Caco-2 (cell line): ENCODE measurements around the gene RAPGEF1. TPM values are rescaled to one million over a fixed set of nuclear protein-coding genes. Genes with fewer than 3 reads are reported as not detected.

Experiments
- BruUV-seq: library from RNA; stranded (reverse); fragments of 400-500 nt; replicated peaks from 2 replicates; lab custom pipeline; 2021; lab: Mats Ljungman, UMichigan
- CTCF ChIA-PET: fragments of 300-600 bp; sonication (Branson Sonifier 250); formaldehyde crosslinking; loops from one replicate; lab custom pipeline; 2022; ENCODE audit warnings: antibody characterized with exemption; lab: Charles Lee
- POLR2A ChIA-PET: fragments of 300-600 bp; sonication (Branson Sonifier 250); formaldehyde crosslinking; loops from one replicate; lab custom pipeline; 2022; ENCODE audit warnings: antibody characterized with exemption; lab: Charles Lee
- DNase-seq, 2 experiments: peaks; one replicate each; pipeline versions ENCODE4 v3.0.0 to v3.0.0-alpha.2; 2020 to 2022
- H3K27me3 ChIP-seq: replicated peaks from 2 replicates; pipeline ENCODE4 v1.6.0; 2011; ENCODE audit warnings: low read length; ENCODE audit not compliant: control insufficient read depth, insufficient read depth
- H3K36me3 ChIP-seq: 2 replicates; pipeline ENCODE4 v1.5.1; 2011; ENCODE audit warnings: low read length; ENCODE audit not compliant: control insufficient read depth, insufficient read depth
- H3K4me1 ChIP-seq: fragments of 250-450 bp; sonication (Bioruptor Pico); 2 replicates; pipeline ENCODE4 v1.5.1; 2020; ENCODE audit warnings: mild to moderate bottlenecking
- H3K4me3 ChIP-seq: 2 replicates; pipeline ENCODE4 v1.5.1; 2011; ENCODE audit warnings: low read depth, mild to moderate bottlenecking, control low read depth, low read length
- H3K9me3 ChIP-seq: fragments of 250-450 bp; sonication (Bioruptor Pico); 2 replicates; pipeline ENCODE4 v1.5.1; 2020; ENCODE audit warnings: mild to moderate bottlenecking, moderate library complexity
- H3K27ac Mint-ChIP-seq: one replicate; pipeline ENCODE4 v1.8.0; 2022; ENCODE audit warnings: mixed read lengths; ENCODE audit not compliant: unreplicated experiment
- H3K27me3 Mint-ChIP-seq: one replicate; pipeline ENCODE4 v1.8.0; 2022; ENCODE audit warnings: mixed read lengths; ENCODE audit not compliant: insufficient read depth, unreplicated experiment
- H3K36me3 Mint-ChIP-seq: one replicate; pipeline ENCODE4 v1.8.0; 2022; ENCODE audit warnings: mild to moderate bottlenecking, mixed read lengths; ENCODE audit not compliant: insufficient read depth, unreplicated experiment
- H3K4me1 Mint-ChIP-seq: one replicate; pipeline ENCODE4 v1.8.0; 2022; ENCODE audit warnings: low read depth, mixed read lengths; ENCODE audit not compliant: unreplicated experiment
- H3K4me3 Mint-ChIP-seq: one replicate; pipeline ENCODE4 v1.8.0; 2022; ENCODE audit warnings: mild to moderate bottlenecking, moderate library complexity, mixed read lengths; ENCODE audit not compliant: unreplicated experiment
- H3K9me3 Mint-ChIP-seq: one replicate; pipeline ENCODE4 v1.8.0; 2022; ENCODE audit warnings: mixed read lengths; ENCODE audit not compliant: unreplicated experiment
- intact Hi-C: fragments of 100-400 bp; cut with micrococcal nuclease; formaldehyde crosslinking; loops from one replicate; pipeline ENCODE4 v1.10.0; 2022; ENCODE audit not compliant: unreplicated experiment
- total RNA-seq: library from RNA; stranded (reverse); gene quantifications from 2 replicates; pipeline ENCODE4 v1.2.3, GENCODE V29; 2022
- TF ChIP-seq, protein P1 (sequence below), 2 experiments: fragments of 200-600 bp in 1 of 2; IDR thresholded peaks; 1 replicate in 1 of 2; 2 replicates in 1 of 2; pipeline versions ENCODE4 v1.5.1 to v1.8.0; 2011 to 2022; ENCODE audit warnings: antibody characterized with exemption in 1 of 2, control low read depth in 1 of 2, inconsistent platforms in 1 of 2, low read depth in 1 of 2, low read length in 1 of 2, mild to moderate bottlenecking in 1 of 2, moderate library complexity in 1 of 2; ENCODE audit not compliant: insufficient read depth in 1 of 2, severe bottlenecking in 1 of 2, unreplicated experiment in 1 of 2

The RAPGEF1 gene
- total RNA-seq, 1 experiment from 2014 or later: 75.4 TPM

- DNase-seq: no peak
- ChIA-PET CTCF (no interaction called here), POLR2A (no interaction called here)
- H3K9me3 Mint-ChIP-seq: no peaks in the 10 kb centered on the region
- no peaks in the 10 kb centered on the region for H3K27me3 ChIP-seq
- no peaks in the 10 kb centered on the region; the same call in 1 of the 2 replicates for H3K36me3 ChIP-seq
- peaks cover 7% of the 10 kb centered on the region for H3K36me3 Mint-ChIP-seq
- peaks cover 4% of the 10 kb centered on the region for H3K4me1 Mint-ChIP-seq
- no peaks in the 10 kb centered on the region for H3K27me3 Mint-ChIP-seq
- no peak overlapping the region for H3K4me3 Mint-ChIP-seq
- TF ChIP-seq, protein P1, sequence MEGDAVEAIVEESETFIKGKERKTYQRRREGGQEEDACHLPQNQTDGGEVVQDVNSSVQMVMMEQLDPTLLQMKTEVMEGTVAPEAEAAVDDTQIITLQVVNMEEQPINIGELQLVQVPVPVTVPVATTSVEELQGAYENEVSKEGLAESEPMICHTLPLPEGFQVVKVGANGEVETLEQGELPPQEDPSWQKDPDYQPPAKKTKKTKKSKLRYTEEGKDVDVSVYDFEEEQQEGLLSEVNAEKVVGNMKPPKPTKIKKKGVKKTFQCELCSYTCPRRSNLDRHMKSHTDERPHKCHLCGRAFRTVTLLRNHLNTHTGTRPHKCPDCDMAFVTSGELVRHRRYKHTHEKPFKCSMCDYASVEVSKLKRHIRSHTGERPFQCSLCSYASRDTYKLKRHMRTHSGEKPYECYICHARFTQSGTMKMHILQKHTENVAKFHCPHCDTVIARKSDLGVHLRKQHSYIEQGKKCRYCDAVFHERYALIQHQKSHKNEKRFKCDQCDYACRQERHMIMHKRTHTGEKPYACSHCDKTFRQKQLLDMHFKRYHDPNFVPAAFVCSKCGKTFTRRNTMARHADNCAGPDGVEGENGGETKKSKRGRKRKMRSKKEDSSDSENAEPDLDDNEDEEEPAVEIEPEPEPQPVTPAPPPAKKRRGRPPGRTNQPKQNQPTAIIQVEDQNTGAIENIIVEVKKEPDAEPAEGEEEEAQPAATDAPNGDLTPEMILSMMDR (IDR thresholded peaks at IDR 0.05; ENCODE audit: insufficient read depth in 1 of 2, low read depth in 1 of 2, low read length in 1 of 2, severe bottlenecking in 1 of 2, unreplicated experiment in 1 of 2): no peak
- H3K9me3 ChIP-seq: no peaks in the 10 kb centered on the region
- no peak overlapping the region for H3K4me3 ChIP-seq
- no peak overlapping the region for H3K27ac Mint-ChIP-seq
- peaks cover 11% of the 10 kb centered on the region for H3K4me1 ChIP-seq
- BruUV-seq: no TSS peak
- intact Hi-C loops: no loop called here
Measured at GRCh38 chr9:131649646-131650045, 90.2 kb downstream of the RAPGEF1 start.

DNA sequence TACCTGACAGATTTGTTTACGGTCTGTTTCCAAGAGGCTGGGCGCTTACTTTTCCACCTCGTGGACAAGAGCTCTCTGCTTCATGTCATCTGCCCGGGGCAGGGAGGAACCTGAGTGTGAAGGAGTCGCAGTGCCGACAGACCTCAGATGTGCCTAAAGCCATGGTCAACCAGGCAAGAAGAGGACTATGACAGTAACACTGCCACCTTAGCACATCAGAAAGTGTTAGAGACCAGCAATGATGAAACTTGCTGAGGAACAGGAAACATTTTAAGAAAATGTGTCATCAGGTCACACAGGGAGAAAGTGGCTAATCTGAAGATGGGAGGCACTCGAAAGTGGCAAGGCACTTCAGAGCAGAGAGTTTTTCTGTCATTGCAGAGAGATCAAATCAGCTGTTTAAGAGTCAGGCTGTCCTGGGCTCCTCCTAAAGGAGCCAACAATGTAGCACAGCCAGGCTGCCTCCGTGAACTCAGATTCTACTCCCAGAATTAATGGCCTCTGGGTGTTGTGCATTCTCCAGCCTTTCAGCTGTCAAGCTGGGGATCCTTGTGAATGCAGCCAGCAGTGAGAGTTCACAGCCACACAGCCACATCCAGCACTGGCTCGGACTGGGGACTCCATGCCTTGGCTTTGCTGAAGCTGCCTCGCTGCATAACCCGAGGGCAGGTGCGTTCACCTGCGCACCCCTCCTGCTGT, 94.6 kb downstream of the RAPGEF1 start:
- H3K36me3 ChIP-seq: peaks cover 2% of the 10 kb centered on the region

DNA sequence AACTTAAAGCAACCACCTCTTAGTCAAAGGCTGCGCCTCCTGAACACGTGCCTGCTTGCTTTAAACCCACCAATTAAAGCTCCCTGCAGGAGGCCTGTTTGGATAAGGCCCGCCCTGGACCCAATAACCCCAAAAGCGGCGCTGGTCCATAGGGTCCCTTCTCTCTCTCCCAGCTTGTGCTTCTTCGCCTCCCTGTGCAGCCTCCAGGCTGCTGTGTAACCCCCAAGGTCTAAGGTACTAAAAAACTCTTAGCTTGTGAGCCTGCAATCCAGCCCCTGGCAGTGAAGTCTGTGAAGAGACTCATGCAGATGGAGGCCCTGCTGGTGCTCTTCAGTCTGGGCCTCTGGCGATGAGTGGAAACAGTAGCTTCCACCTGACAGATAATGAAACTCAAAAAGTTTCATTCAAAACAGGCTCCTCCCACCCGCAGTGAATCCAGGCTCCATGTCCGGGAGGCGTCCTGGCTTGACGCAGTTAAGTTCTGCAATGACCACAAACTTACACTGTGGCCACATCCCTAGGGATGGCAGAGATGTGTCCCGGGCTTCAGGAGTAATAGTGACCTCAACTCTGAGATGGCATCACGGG, 97.3 kb downstream of the RAPGEF1 start:
- ChIA-PET CTCF (interaction anchor here (1.0 to 2.0 kb wide), 4 partner anchors 11 to 96 kb away, joined by 3 to 9 read pairs (median 4); partner anchors contain the start of gene RAPGEF1), POLR2A (no interaction called here)
- H3K27me3 ChIP-seq: no peaks in the 10 kb centered on the region
- BruUV-seq: no TSS peak
- H3K4me1 Mint-ChIP-seq: no peaks in the 10 kb centered on the region
- no peaks in the 10 kb centered on the region for H3K27me3 Mint-ChIP-seq
- H3K4me3 ChIP-seq: no peak overlapping the region
- TF ChIP-seq, protein P1 (IDR thresholded peaks at IDR 0.05; ENCODE audit: insufficient read depth in 1 of 2, low read depth in 1 of 2, low read length in 1 of 2, severe bottlenecking in 1 of 2, unreplicated experiment in 1 of 2): no peak
- no peak overlapping the region for H3K4me3 Mint-ChIP-seq
- intact Hi-C loops: no loop called here
- H3K36me3 ChIP-seq: peaks cover 2% of the 10 kb centered on the region; the same call in 1 of the 2 replicates
- peaks cover 6% of the 10 kb centered on the region for H3K36me3 Mint-ChIP-seq
- no peaks in the 10 kb centered on the region for H3K9me3 ChIP-seq
- H3K9me3 Mint-ChIP-seq: no peaks in the 10 kb centered on the region
- peak overlapping the region; percentile 36 for H3K27ac Mint-ChIP-seq
- DNase-seq: no peak
- peaks cover 16% of the 10 kb centered on the region; the same call in 1 of the 2 replicates for H3K4me1 ChIP-seq

More for the DNA sequence above, 94.6 kb downstream of the RAPGEF1 start:
- Histone ChIP-seq H3K4me3 (no peak overlapping the region), H3K9me3 (no peaks in the 10 kb centered on the region), H3K27me3 (no peaks in the 10 kb centered on the region), H3K4me1 (peaks cover 16% of the 10 kb centered on the region; the same call in 1 of the 2 replicates)
- Mint-ChIP-seq H3K27me3 (no peaks in the 10 kb centered on the region), H3K36me3 (peaks cover 2% of the 10 kb centered on the region), H3K27ac (no peak overlapping the region), H3K9me3 (no peaks in the 10 kb centered on the region), H3K4me1 (no peaks in the 10 kb centered on the region), H3K4me3 (no peak overlapping the region)
- no TSS peak for BruUV-seq
- ChIA-PET CTCF (no interaction called here), POLR2A (no interaction called here)
- intact Hi-C loops: no loop called here
- DNase-seq: no peak
- TF ChIP-seq, protein P1 (IDR thresholded peaks at IDR 0.05; ENCODE audit: insufficient read depth in 1 of 2, low read depth in 1 of 2, low read length in 1 of 2, severe bottlenecking in 1 of 2, unreplicated experiment in 1 of 2): no peak
